SU-DHL-6 (cell line): ENCODE measurements around the gene GRIK4.

Experiments
- H2AFZ ChIP-seq: fragments of 200-600 bp; sonication (generic); 2 replicates; pipeline ENCODE4 v1.6.1; 2014; ENCODE audit warnings: low read depth, mild to moderate bottlenecking, moderate library complexity, mixed read lengths, antibody characterized with exemption, low read length; ENCODE audit not compliant: severe bottlenecking
- H3F3A ChIP-seq: fragments of 200-600 bp; shearing (Covaris generic); 2 replicates; pipeline ENCODE4 v1.6.0; 2016; ENCODE audit warnings: antibody characterized with exemption, mild to moderate bottlenecking; ENCODE audit not compliant: insufficient read depth
- H3K27ac ChIP-seq: fragments of 200-600 bp; sonication (generic); 2 replicates; pipeline ENCODE4 v1.5.1; 2016; ENCODE audit warnings: low read depth, mild to moderate bottlenecking, low read length, moderate library complexity, mixed read lengths
- H3K27me3 ChIP-seq: fragments of 200-600 bp; sonication (generic), shearing (Covaris generic); 2 replicates; pipeline ENCODE4 v1.6.0; 2014; ENCODE audit warnings: mild to moderate bottlenecking, low read length
- H3K36me3 ChIP-seq: fragments of 200-600 bp; sonication (generic); 2 replicates; pipeline ENCODE4 v1.6.1; 2014; ENCODE audit warnings: mild to moderate bottlenecking, low read length, mixed read lengths
- H3K4me2 ChIP-seq: fragments of 300-600, 200-600 bp; shearing (Covaris generic), sonication (generic); 2 replicates; pipeline ENCODE4 v1.6.0; 2014; ENCODE audit warnings: low read length, low read depth, mild to moderate bottlenecking; ENCODE audit not compliant: poor library complexity, severe bottlenecking
- H3K4me3 ChIP-seq: fragments of 200-600 bp; sonication (generic); 2 replicates; pipeline ENCODE4 v1.5.1; 2014; ENCODE audit warnings: antibody characterized with exemption, low read length, mild to moderate bottlenecking, mixed read lengths; ENCODE audit not compliant: insufficient read depth, poor library complexity, severe bottlenecking
- H3K79me2 ChIP-seq: fragments of 200-600 bp; sonication (generic); 2 replicates; pipeline ENCODE4 v1.6.1; 2014; ENCODE audit warnings: mild to moderate bottlenecking, low read length, moderate library complexity; ENCODE audit not compliant: insufficient read depth
- H3K9ac ChIP-seq: fragments of 200-600 bp; sonication (generic); 2 replicates; pipeline ENCODE4 v1.7.0; 2014; ENCODE audit warnings: mild to moderate bottlenecking, low read length
- H3K9me2 ChIP-seq: fragments of 200-600 bp; sonication (generic); replicated peaks from 2 replicates; pipeline ENCODE4 v1.6.1; 2014; ENCODE audit warnings: low read length; ENCODE audit not compliant: insufficient read depth
- H3K9me3 ChIP-seq: fragments of 200-600 bp; sonication (generic); 2 replicates; pipeline ENCODE4 v1.6.1; 2014; ENCODE audit warnings: low read length, mixed read lengths; ENCODE audit not compliant: insufficient read depth
- H4K20me1 ChIP-seq: fragments of 200-600 bp; sonication (generic); 2 replicates; pipeline ENCODE4 v1.6.1; 2014; ENCODE audit warnings: low read depth, mild to moderate bottlenecking, antibody characterized with exemption, low read length, moderate library complexity, mixed read lengths
- CTCF ChIP-seq: fragments of 200-600 bp; sonication (generic); IDR thresholded peaks from one replicate; pipeline ENCODE4 v1.5.1; 2017; ENCODE audit warnings: antibody characterized with exemption, mild to moderate bottlenecking, low read length, moderate library complexity; ENCODE audit not compliant: insufficient read depth, poor library complexity, severe bottlenecking
- EZH2phosphoT487 ChIP-seq: fragments of 200-600 bp; sonication (generic), shearing (Covaris generic); conservative IDR thresholded peaks from 2 replicates; pipeline ENCODE4 v1.6.1; 2018; ENCODE audit warnings: mild to moderate bottlenecking, antibody characterized with exemption, low read length, moderate library complexity, mixed read lengths

The GRIK4 gene

GRCh38 chr11:120899720-120900119, 388.2 kb downstream of the GRIK4 start:
- TF ChIP-seq EZH2phosphoT487, result no peak
- no peak for TF ChIP-seq CTCF
- Histone ChIP-seq H3K36me3 (no peaks in the 10 kb centered on the region), H3K27me3 (no peaks in the 10 kb centered on the region), H4K20me1 (no peaks in the 10 kb centered on the region), H3K9me2 (no peaks in the 10 kb centered on the region), H3K4me2 (no peak overlapping the region), H3K79me2 (no peaks in the 10 kb centered on the region), H3K9me3 (no peaks in the 10 kb centered on the region), H3K27ac (no peak overlapping the region), H2AFZ (no peak overlapping the region), H3K4me3 (no peak overlapping the region), H3F3A (no peaks in the 10 kb centered on the region), H3K9ac (no peak overlapping the region)

- Histone ChIP-seq H3F3A (no peaks in the 10 kb centered on the region), H3K27ac (no peak overlapping the region), H3K36me3 (no peaks in the 10 kb centered on the region), H2AFZ (no peak overlapping the region), H3K9ac (no peak overlapping the region), H3K27me3 (no peaks in the 10 kb centered on the region), H3K79me2 (no peaks in the 10 kb centered on the region), H3K4me2 (no peak overlapping the region), H3K9me3 (no peaks in the 10 kb centered on the region), H3K4me3 (no peak overlapping the region), H3K9me2 (no peaks in the 10 kb centered on the region), H4K20me1 (no peaks in the 10 kb centered on the region)
- no peak for TF ChIP-seq EZH2phosphoT487
- TF ChIP-seq CTCF, result no peak
These were observed 389.1 kb downstream of the GRIK4 start for GRCh38 chr11:120900643-120901042.

- Histone ChIP-seq H4K20me1 (no peaks in the 10 kb centered on the region), H3K4me2 (no peak overlapping the region), H3K27me3 (no peaks in the 10 kb centered on the region), H3K9me3 (no peaks in the 10 kb centered on the region), H3F3A (no peaks in the 10 kb centered on the region), H3K27ac (no peak overlapping the region), H3K4me3 (no peak overlapping the region), H3K79me2 (no peaks in the 10 kb centered on the region), H2AFZ (no peak overlapping the region), H3K9me2 (no peaks in the 10 kb centered on the region), H3K36me3 (no peaks in the 10 kb centered on the region), H3K9ac (no peak overlapping the region)
- TF ChIP-seq CTCF (no peak), EZH2phosphoT487 (no peak)
These were observed 392.1 kb downstream of the GRIK4 start for GRCh38 chr11:120903686-120904085.
